Breast epithelium (tissue), 4 donors: Measurements from ENCODE around the gene ESYT2. TPM values are rescaled to one million over a fixed set of nuclear protein-coding genes. Genes with fewer than 3 reads are reported as not detected.

ENCODE experiments used
- DNase-seq, 2 donors: peaks; one replicate each; pipeline ENCODE4 v3.0.0-alpha.2; 2019; ENCODE audit warnings: low spot score in 2 of 2
- H3K27ac ChIP-seq, 2 donors: fragments of 200-600 bp; sonication (generic) in 1 of 2; one replicate each; pipeline ENCODE4 v1.5.1; 2016 to 2019; ENCODE audit warnings: mild to moderate bottlenecking in 1 of 2
- H3K27me3 ChIP-seq, 2 donors: fragments of 200-600 bp; sonication (generic) in 1 of 2; one replicate each; pipeline versions ENCODE4 v1.5.1 to v1.6.0; 2017 to 2019; ENCODE audit warnings: control low read depth in 1 of 2, mild to moderate bottlenecking in 1 of 2
- H3K36me3 ChIP-seq: fragments of 200-600 bp; one replicate; pipeline ENCODE4 v1.5.1; 2019
- H3K4me1 ChIP-seq, 2 donors: fragments of 200-600 bp; sonication (generic); one replicate each; pipeline ENCODE4 v1.5.1; 2016 to 2019; ENCODE audit warnings: control low read depth in 1 of 2
- H3K4me3 ChIP-seq, 3 donors: fragments of 200-600 bp; sonication (generic); 1 replicate in 2 of 3; 2 replicates in 1 of 3; pipeline ENCODE4 v1.5.1; 2016 to 2019; ENCODE audit warnings: mild to moderate bottlenecking in 3 of 3, moderate library complexity in 2 of 3
- H3K9me3 ChIP-seq, 2 donors: fragments of 200-600 bp; sonication (generic) in 1 of 2; one replicate each; pipeline ENCODE4 v1.5.1; 2016 to 2019; ENCODE audit warnings: control low read depth in 1 of 2
- POLR2A ChIP-seq: fragments of 450-650 bp; IDR thresholded peaks from one replicate; pipeline ENCODE4 v1.6.1; 2016; ENCODE audit warnings: antibody characterized with exemption, mild to moderate bottlenecking, moderate library complexity
- POLR2AphosphoS5 ChIP-seq, 3 donors: sonication (generic); formaldehyde crosslinking; IDR thresholded peaks; one replicate each; pipeline ENCODE4 v1.6.1; 2017; ENCODE audit warnings: antibody characterized with exemption in 3 of 3
- intact Hi-C: fragments of 100-400 bp; cut with DNase I; formaldehyde crosslinking; loops from one replicate; pipeline ENCODE4 v1.15.1; 2023; ENCODE audit warnings: low total_unique reads
- total RNA-seq, 3 donors: library from RNA; depleted of rRNA; stranded (reverse); fragments of >200 nt; gene quantifications; one replicate each; pipeline ENCODE4 v1.1.0, GENCODE V29; 2016
- TF ChIP-seq, protein P1 (sequence below), 3 donors: fragments of 450-650 bp; IDR thresholded peaks; one replicate each; pipeline ENCODE4 v1.5.1; 2016 to 2017; ENCODE audit warnings: antibody characterized with exemption in 3 of 3, mild to moderate bottlenecking in 3 of 3, moderate library complexity in 3 of 3

ESYT2 gene
- total RNA-seq, 3 donors from 2014 or later = 97.3 to 155 (median 115) TPM

DNA sequence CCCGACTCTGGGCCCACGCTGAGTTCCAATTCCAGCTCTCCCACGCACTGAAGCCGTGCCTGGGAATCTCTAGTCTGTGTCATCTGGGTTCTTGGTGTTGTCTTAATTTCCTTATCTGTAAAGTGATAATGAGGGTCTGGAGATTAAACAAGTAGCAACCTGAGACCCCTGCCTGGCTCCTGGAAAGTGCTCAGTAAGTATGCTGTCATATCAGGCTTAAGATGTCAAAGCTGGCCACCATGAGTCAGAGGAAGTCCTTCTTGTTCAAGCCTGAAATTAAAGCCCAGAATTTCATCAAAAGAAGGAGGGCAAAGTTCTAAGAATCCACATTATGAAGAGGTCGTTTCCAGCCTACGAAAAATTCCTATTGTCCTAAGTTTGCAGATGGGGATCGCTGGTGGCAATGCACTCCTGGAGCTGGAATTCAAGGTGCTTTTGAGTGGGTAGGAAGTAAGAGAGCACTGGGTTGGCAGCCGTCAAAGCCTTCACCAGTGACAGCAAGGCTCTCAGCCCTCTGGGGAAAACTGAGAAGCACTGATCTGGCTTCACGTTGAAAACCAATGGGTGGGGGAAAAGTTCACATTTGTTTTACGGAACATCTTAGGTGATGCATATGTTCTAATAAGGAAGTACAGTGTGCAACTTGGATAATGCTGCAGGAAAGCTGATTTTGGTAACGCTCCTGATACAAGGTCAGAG is 74.4 kb downstream of the ESYT2 start:
- no peak overlapping the region for H3K4me3 ChIP-seq
- H3K36me3 ChIP-seq = peaks cover 9% of the 10 kb centered on the region
- H3K27me3 ChIP-seq = no peaks in the 10 kb centered on the region
- no peak for TF ChIP-seq POLR2AphosphoS5 (IDR thresholded peaks at IDR 0.05)
- TF ChIP-seq, protein P1, sequence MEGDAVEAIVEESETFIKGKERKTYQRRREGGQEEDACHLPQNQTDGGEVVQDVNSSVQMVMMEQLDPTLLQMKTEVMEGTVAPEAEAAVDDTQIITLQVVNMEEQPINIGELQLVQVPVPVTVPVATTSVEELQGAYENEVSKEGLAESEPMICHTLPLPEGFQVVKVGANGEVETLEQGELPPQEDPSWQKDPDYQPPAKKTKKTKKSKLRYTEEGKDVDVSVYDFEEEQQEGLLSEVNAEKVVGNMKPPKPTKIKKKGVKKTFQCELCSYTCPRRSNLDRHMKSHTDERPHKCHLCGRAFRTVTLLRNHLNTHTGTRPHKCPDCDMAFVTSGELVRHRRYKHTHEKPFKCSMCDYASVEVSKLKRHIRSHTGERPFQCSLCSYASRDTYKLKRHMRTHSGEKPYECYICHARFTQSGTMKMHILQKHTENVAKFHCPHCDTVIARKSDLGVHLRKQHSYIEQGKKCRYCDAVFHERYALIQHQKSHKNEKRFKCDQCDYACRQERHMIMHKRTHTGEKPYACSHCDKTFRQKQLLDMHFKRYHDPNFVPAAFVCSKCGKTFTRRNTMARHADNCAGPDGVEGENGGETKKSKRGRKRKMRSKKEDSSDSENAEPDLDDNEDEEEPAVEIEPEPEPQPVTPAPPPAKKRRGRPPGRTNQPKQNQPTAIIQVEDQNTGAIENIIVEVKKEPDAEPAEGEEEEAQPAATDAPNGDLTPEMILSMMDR (IDR thresholded peaks at IDR 0.05) = no peak
- no peak for TF ChIP-seq POLR2A
- no peaks in the 10 kb centered on the region for H3K9me3 ChIP-seq
- H3K4me1 ChIP-seq = no peaks in the 10 kb centered on the region
- intact Hi-C loops = no loop called here
- DNase-seq = no peak
- no peak overlapping the region for H3K27ac ChIP-seq

DNA sequence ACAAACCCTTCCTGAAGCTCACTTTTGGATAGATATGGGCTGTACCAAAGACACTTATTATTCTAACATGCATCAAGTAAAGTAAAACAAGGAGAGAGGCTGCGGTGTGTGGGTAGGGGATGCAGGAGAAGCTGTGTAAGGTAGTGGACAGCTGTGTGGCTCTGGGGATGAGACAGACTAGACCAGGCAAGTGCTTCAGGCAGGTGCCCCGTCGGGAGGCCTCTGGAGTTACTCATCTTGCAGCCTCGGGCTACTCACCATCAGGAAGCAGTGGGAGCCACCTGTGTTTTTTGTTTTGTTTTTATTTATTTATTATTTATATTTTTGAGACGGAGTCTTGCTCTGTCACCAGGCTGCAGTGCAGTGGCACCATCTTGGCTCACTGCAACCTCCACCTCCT is 75.4 kb downstream of the ESYT2 start:
- intact Hi-C loops = no loop called here
- no peak for TF ChIP-seq POLR2AphosphoS5 (IDR thresholded peaks at IDR 0.05)
- TF ChIP-seq, protein P1 (IDR thresholded peaks at IDR 0.05) = no peak
- no peak for TF ChIP-seq POLR2A
- Histone ChIP-seq H3K27ac (no peak overlapping the region), H3K36me3 (peaks cover 4% of the 10 kb centered on the region), H3K4me3 (no peak overlapping the region), H3K27me3 (no peaks in the 10 kb centered on the region), H3K9me3 (no peaks in the 10 kb centered on the region), H3K4me1 (no peaks in the 10 kb centered on the region)
- no peak for DNase-seq

- no peaks in the 10 kb centered on the region for H3K9me3 ChIP-seq
- DNase-seq = no peak
- H3K36me3 ChIP-seq = peaks cover 4% of the 10 kb centered on the region
- TF ChIP-seq, protein P1 (IDR thresholded peaks at IDR 0.05) = no peak
- TF ChIP-seq POLR2AphosphoS5 (IDR thresholded peaks at IDR 0.05) (no peak), POLR2A (no peak)
- no peak overlapping the region for H3K27ac ChIP-seq
- intact Hi-C loops = no loop called here
- H3K4me3 ChIP-seq = no peak overlapping the region
- H3K4me1 ChIP-seq = no peaks in the 10 kb centered on the region
- no peaks in the 10 kb centered on the region for H3K27me3 ChIP-seq
Measured at GRCh38 chr7:158751751-158752150, 77.6 kb downstream of the ESYT2 start.

GRCh38 chr7:158751199-158751598 is 78.1 kb downstream of the ESYT2 start:
- Histone ChIP-seq H3K27ac (no peak overlapping the region), H3K9me3 (no peaks in the 10 kb centered on the region), H3K4me1 (no peaks in the 10 kb centered on the region), H3K36me3 (peaks cover 4% of the 10 kb centered on the region), H3K27me3 (no peaks in the 10 kb centered on the region), H3K4me3 (no peak overlapping the region)
- no peak for DNase-seq
- TF ChIP-seq, protein P1 (IDR thresholded peaks at IDR 0.05) = no peak
- TF ChIP-seq POLR2AphosphoS5 (IDR thresholded peaks at IDR 0.05) (no peak), POLR2A (no peak)
- intact Hi-C loops = no loop called here

- TF ChIP-seq POLR2A (no peak), POLR2AphosphoS5 (IDR thresholded peaks at IDR 0.05) (no peak)
- TF ChIP-seq, protein P1 (IDR thresholded peaks at IDR 0.05) = no peak
- H3K27ac ChIP-seq = no peak overlapping the region
- H3K4me3 ChIP-seq = no peak overlapping the region
- no peak for DNase-seq
- intact Hi-C loops = no loop called here
- H3K9me3 ChIP-seq = no peaks in the 10 kb centered on the region
- no peaks in the 10 kb centered on the region for H3K4me1 ChIP-seq
- H3K36me3 ChIP-seq = peaks cover 4% of the 10 kb centered on the region
- H3K27me3 ChIP-seq = no peaks in the 10 kb centered on the region
Measured at GRCh38 chr7:158750702-158751101, 78.6 kb downstream of the ESYT2 start.
